HEK293T (cell line): ENCODE measurements around the gene SMARCC1.

Experiments used
- ARNT ChIP-seq: fragments of 450-650 bp; IDR thresholded peaks from 2 replicates; pipeline ENCODE4 v1.6.1; 2017; ENCODE audit warnings: mild to moderate bottlenecking
- BHLHE40 ChIP-seq: fragments of 450-650 bp; IDR thresholded peaks from 2 replicates; pipeline ENCODE4 v1.6.1; 2016; ENCODE audit warnings: mild to moderate bottlenecking, moderate library complexity, borderline replicate concordance
- CTBP1 ChIP-seq: fragments of 450-650 bp; IDR thresholded peaks from 2 replicates; pipeline ENCODE4 v1.6.1; 2016; ENCODE audit warnings: borderline replicate concordance
- FOXK2 ChIP-seq: fragments of 450-650 bp; IDR thresholded peaks from 2 replicates; pipeline ENCODE4 v1.6.1; 2016; ENCODE audit warnings: mild to moderate bottlenecking
- FOXM1 ChIP-seq: fragments of 450-650 bp; IDR thresholded peaks from 2 replicates; pipeline ENCODE4 v1.6.1; 2017; ENCODE audit warnings: mild to moderate bottlenecking, borderline replicate concordance
- SP1 ChIP-seq: fragments of 450-650 bp; IDR thresholded peaks from 2 replicates; pipeline ENCODE4 v1.6.1; 2017
- SUZ12 ChIP-seq: fragments of 450-650 bp; IDR thresholded peaks from 2 replicates; pipeline ENCODE4 v1.6.1; 2016; ENCODE audit warnings: mild to moderate bottlenecking
- TARDBP ChIP-seq: fragments of 450-650 bp; IDR thresholded peaks from 2 replicates; pipeline ENCODE4 v1.6.1; 2016

- TF ChIP-seq SP1 (no peak), BHLHE40 (no peak), FOXM1 (no peak), TARDBP (no peak), SUZ12 (no peak), FOXK2 (no peak), ARNT (no peak), CTBP1 (no peak)
Measured at GRCh38 chr3:47825590-47825989, 43.9 kb upstream of the SMARCC1 start.
